ENCODE results near the gene CST9.

GRCh38 chr20:23646106-23646873, 40.6 kb upstream of the CST9 start:
- no peak for TF ChIP-seq CTCF (IDR thresholded peaks at IDR 0.05; ENCODE audit: low read length)
- no peak for TF ChIP-seq EZH2 (IDR thresholded peaks at IDR 0.05; ENCODE audit: borderline replicate concordance, low read length)

Measured in OCI-LY1 (cell line).